ENCODE data around the gene EBLN2. TPM values are rescaled to one million over a fixed set of nuclear protein-coding genes. Genes with fewer than 3 reads are reported as not detected.

EBLN2 gene
- polyA plus RNA-seq, 1 experiment = 3.2 TPM

DNA sequence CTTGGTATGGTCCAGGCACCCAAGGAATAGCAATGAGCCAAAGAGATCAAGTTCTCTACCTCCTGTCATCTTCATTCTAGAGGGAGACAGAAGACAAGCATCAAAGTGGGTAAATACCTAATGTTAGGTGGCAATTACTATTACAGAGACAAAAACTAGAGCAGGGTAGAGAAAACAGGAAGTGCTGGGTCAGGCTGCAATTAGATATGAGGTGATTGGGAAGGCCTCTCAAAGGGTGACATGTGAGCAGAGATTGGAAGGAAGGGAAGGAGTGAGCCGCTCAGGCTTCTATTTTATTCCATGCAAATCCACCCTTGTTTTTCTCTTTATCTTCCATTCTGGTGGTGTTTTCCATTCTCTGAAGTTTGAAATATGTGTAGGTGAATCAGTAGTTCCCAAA is 37.4 kb downstream of the EBLN2 start:
- no peak for DNase-seq (ENCODE audit: low read depth, low spot score)
- TF ChIP-seq, protein P1, sequence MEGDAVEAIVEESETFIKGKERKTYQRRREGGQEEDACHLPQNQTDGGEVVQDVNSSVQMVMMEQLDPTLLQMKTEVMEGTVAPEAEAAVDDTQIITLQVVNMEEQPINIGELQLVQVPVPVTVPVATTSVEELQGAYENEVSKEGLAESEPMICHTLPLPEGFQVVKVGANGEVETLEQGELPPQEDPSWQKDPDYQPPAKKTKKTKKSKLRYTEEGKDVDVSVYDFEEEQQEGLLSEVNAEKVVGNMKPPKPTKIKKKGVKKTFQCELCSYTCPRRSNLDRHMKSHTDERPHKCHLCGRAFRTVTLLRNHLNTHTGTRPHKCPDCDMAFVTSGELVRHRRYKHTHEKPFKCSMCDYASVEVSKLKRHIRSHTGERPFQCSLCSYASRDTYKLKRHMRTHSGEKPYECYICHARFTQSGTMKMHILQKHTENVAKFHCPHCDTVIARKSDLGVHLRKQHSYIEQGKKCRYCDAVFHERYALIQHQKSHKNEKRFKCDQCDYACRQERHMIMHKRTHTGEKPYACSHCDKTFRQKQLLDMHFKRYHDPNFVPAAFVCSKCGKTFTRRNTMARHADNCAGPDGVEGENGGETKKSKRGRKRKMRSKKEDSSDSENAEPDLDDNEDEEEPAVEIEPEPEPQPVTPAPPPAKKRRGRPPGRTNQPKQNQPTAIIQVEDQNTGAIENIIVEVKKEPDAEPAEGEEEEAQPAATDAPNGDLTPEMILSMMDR (IDR thresholded peaks at IDR 0.05; ENCODE audit: low read depth, low read length) = no peak
- H3K27ac ChIP-seq (ENCODE audit: low read depth, low read length) = no peak overlapping the region
- H3K9me3 ChIP-seq (ENCODE audit: control insufficient read depth, insufficient read depth, low read length) = peaks cover 4% of the 10 kb centered on the region
- peaks cover 9% of the 10 kb centered on the region for H3K27me3 ChIP-seq (ENCODE audit: control insufficient read depth, insufficient read depth, low read length)
- ChIA-PET POLR2A (no interaction called here), CTCF (no interaction called here)
- H3K4me3 ChIP-seq (ENCODE audit: low read depth, low read length) = no peak overlapping the region

DNA sequence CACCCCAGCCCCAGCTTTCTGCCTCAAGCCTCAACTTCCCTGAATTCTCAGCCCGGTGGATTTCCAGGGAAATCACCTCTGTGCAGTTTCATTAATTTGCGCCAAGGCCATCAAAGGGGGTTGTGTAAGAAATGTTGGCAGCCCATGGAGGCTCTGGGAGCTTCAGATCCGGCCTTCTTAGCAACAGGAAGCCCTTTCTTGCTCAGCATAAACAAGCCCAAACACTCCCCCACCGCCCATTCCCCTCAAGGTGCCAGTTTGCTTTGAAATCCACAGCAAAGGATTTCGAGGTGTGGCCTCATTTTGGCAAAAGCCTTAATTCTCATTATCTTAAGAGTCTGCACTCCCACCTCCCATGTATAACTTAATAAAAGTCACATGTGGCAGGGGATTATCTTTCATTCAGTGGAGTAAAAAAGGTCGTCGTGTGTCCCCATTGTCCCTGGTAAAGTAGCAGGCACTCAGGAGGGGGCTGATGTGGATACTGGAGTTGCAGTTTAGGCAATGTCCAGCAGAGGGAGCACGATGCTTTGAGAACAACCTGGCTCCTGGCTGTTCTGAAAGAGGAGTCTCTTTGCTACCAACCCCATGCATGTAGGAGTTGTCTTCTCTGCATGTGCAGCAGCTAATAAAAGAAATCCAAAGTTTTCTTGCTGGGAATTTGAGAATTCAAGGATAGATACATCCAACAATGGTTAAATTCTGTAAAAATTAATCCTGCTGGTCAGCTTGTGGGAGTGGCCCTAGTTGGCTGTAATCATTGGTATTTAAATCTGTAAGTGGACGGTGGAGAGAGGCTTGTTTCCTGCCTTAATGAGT is 39.5 kb downstream of the EBLN2 start:
- H3K27me3 ChIP-seq (ENCODE audit: control insufficient read depth, insufficient read depth, low read length) = peaks cover 9% of the 10 kb centered on the region
- ChIA-PET CTCF (interaction anchor here (0.5 to 5.4 kb wide), 20 partner anchors 8 to 748 kb away, joined by 3 to 77 read pairs (median 3); no protein-coding TSS in a partner anchor), POLR2A (no interaction called here)
- no peak overlapping the region for H3K4me3 ChIP-seq (ENCODE audit: low read depth, low read length)
- peaks cover 4% of the 10 kb centered on the region for H3K9me3 ChIP-seq (ENCODE audit: control insufficient read depth, insufficient read depth, low read length)
- H3K27ac ChIP-seq (ENCODE audit: low read depth, low read length) = no peak overlapping the region
- peak; percentile 46 for DNase-seq (ENCODE audit: low read depth, low spot score)
- TF ChIP-seq, protein P1 (IDR thresholded peaks at IDR 0.05; ENCODE audit: low read depth, low read length) = peak; percentile 96

DNA sequence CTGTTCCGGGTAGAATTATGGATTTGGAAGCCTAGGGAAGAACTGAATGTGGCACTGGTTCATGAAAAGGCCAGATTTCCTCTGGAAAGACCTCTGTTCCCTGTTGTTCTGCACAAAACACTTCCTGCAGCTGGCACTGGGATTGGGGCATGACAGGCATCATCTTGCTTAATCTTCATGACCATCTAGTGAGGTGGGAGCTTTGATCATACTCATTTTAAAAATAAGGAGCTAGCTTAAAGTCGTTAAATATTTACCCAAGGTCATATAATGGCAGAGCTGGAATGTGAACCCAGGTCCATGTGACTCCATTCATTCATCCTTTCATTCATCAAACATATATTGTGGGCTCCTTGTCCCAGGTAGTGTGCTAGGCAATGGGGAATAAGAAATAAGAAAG is 40.4 kb downstream of the EBLN2 start:
- Histone ChIP-seq H3K4me3 (ENCODE audit: low read depth, low read length) (no peak overlapping the region), H3K27ac (ENCODE audit: low read depth, low read length) (no peak overlapping the region), H3K9me3 (ENCODE audit: control insufficient read depth, insufficient read depth, low read length) (peaks cover 4% of the 10 kb centered on the region), H3K27me3 (ENCODE audit: control insufficient read depth, insufficient read depth, low read length) (peaks cover 9% of the 10 kb centered on the region)
- ChIA-PET CTCF (interaction anchor here (0.9 to 5.4 kb wide), 8 partner anchors 13 to 747 kb away, joined by 3 to 77 read pairs (median 8); no protein-coding TSS in a partner anchor), POLR2A (no interaction called here)
- TF ChIP-seq, protein P1 (IDR thresholded peaks at IDR 0.05; ENCODE audit: low read depth, low read length) = no peak
- no peak for DNase-seq (ENCODE audit: low read depth, low spot score)

DNA sequence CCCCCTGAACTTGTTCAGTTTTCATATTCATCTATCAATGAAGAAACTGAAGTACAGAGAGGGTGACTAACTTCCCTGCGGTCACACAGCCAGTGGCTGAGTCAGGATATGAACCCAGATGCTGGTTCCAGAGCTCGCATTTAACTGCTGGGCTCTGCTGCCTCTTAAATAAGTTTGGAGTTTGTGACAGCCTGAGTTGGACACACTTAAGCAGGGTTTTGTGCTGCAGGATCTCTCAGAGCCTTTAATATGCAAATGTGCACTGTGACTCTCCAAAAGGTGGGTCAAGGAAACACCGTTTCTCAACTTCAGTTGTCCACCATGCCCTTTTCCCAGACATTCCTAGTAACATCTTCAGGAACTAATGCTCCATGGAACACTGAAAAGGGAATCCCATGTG is 45.8 kb downstream of the EBLN2 start:
- no peak overlapping the region for H3K4me3 ChIP-seq (ENCODE audit: low read depth, low read length)
- DNase-seq (ENCODE audit: low read depth, low spot score) = no peak
- peaks cover 2% of the 10 kb centered on the region; the same call in 1 of the 2 replicates for H3K9me3 ChIP-seq (ENCODE audit: control insufficient read depth, insufficient read depth, low read length)
- TF ChIP-seq, protein P1 (IDR thresholded peaks at IDR 0.05; ENCODE audit: low read depth, low read length) = no peak
- peaks cover 6% of the 10 kb centered on the region for H3K27me3 ChIP-seq (ENCODE audit: control insufficient read depth, insufficient read depth, low read length)
- no peak overlapping the region for H3K27ac ChIP-seq (ENCODE audit: low read depth, low read length)
- ChIA-PET CTCF (interaction anchor here (0.6 kb wide), 1 partner anchor 41 kb away, joined by 5 read pairs; no protein-coding TSS in a partner anchor), POLR2A (no interaction called here)

DNA sequence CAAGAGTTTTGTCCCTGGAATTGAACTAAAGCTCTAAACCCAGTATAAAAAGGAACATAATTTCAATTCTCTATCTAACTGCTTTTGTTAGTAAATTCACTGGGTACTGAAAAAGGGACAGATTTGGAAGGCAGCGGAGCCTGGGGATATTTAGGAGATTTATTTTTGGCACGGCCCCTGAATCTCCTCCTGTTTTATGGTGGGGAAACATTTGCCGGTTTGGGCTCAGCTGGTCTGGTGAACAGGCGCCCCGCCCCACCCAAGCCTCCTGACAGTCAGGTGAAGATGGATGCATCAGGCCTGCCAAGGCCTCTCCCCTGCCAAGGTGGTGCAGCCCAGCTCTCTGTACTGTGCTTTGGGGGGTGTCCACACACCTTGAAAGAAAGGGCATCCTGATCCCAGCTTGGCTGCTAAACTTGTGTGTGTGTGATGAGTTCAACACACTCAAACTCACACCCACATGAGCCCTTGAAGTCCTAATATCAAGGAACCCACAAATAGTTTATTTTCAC is 46.3 kb downstream of the EBLN2 start:
- TF ChIP-seq, protein P1 (IDR thresholded peaks at IDR 0.05; ENCODE audit: low read depth, low read length) = no peak
- Histone ChIP-seq H3K9me3 (ENCODE audit: control insufficient read depth, insufficient read depth, low read length) (peaks cover 2% of the 10 kb centered on the region; the same call in 1 of the 2 replicates), H3K27ac (ENCODE audit: low read depth, low read length) (no peak overlapping the region), H3K4me3 (ENCODE audit: low read depth, low read length) (no peak overlapping the region), H3K27me3 (ENCODE audit: control insufficient read depth, insufficient read depth, low read length) (peaks cover 3% of the 10 kb centered on the region)
- no peak for DNase-seq (ENCODE audit: low read depth, low spot score)
- ChIA-PET POLR2A (no interaction called here), CTCF (no interaction called here)
